Karpas-422 (cell line): ENCODE data around the gene UBA1. TPM values are rescaled to one million over a fixed set of nuclear protein-coding genes. Genes with fewer than 3 reads are reported as not detected.
A peak's percentile ranks its signal among the peaks of the same experiment; 100 is the strongest.

Source experiments
- DNase-seq: peaks from one replicate; pipeline ENCODE4 v3.0.0-alpha.2; 2015
- H2AFZ ChIP-seq: fragments of 200-600 bp; sonication (generic); 2 replicates; pipeline ENCODE4 v1.6.1; 2014; ENCODE audit warnings: antibody characterized with exemption, low read length, mixed read lengths
- H3K27ac ChIP-seq: fragments of 200-600 bp; sonication (generic); 2 replicates; pipeline ENCODE4 v1.5.1; 2014; ENCODE audit warnings: mild to moderate bottlenecking, low read length, moderate library complexity
- H3K27me3 ChIP-seq: fragments of 200-600 bp; sonication (generic); 2 replicates; pipeline ENCODE4 v1.6.1; 2014; ENCODE audit warnings: low read length, mixed read lengths
- H3K36me3 ChIP-seq: fragments of 200-600 bp; sonication (generic); 2 replicates; pipeline ENCODE4 v1.6.1; 2014; ENCODE audit warnings: low read length, mixed read lengths; ENCODE audit not compliant: insufficient read depth
- H3K4me1 ChIP-seq: fragments of 200-600 bp; sonication (generic); 2 replicates; pipeline ENCODE4 v1.6.1; 2014; ENCODE audit warnings: mild to moderate bottlenecking, low read length, mixed read lengths
- H3K4me2 ChIP-seq: fragments of 200-600 bp; sonication (generic); 2 replicates; pipeline ENCODE4 v1.6.1; 2014; ENCODE audit warnings: low read length, low read depth, mild to moderate bottlenecking; ENCODE audit not compliant: poor library complexity, severe bottlenecking
- H3K4me3 ChIP-seq: fragments of 200-600 bp; sonication (generic); 2 replicates; pipeline ENCODE4 v1.5.1; 2014; ENCODE audit warnings: mild to moderate bottlenecking, antibody characterized with exemption, low read length, mixed read lengths
- H3K79me2 ChIP-seq: fragments of 200-600 bp; sonication (generic); 2 replicates; pipeline ENCODE4 v1.6.1; 2014; ENCODE audit warnings: mild to moderate bottlenecking, low read length, mixed read lengths
- H3K9ac ChIP-seq: fragments of 200-600 bp; sonication (generic); 2 replicates; pipeline ENCODE4 v1.6.0; 2014; ENCODE audit warnings: low read length
- H3K9me2 ChIP-seq: fragments of 200-600 bp; sonication (generic), shearing (Covaris generic); replicated peaks from 2 replicates; pipeline ENCODE4 v1.6.0; 2014; ENCODE audit warnings: mild to moderate bottlenecking, low read length, moderate library complexity; ENCODE audit not compliant: insufficient read depth
- H3K9me3 ChIP-seq: fragments of 300-700, 200-600 bp; sonication (generic); 2 replicates; pipeline ENCODE4 v1.6.1; 2014; ENCODE audit warnings: low read length, mixed read lengths
- H4K20me1 ChIP-seq: fragments of 200-600 bp; sonication (generic); 2 replicates; pipeline ENCODE4 v1.6.1; 2014; ENCODE audit warnings: mild to moderate bottlenecking, antibody characterized with exemption, low read length, low read depth; ENCODE audit not compliant: insufficient read depth
- total RNA-seq: library from RNA; depleted of rRNA; stranded (reverse); fragments of >200 nt; shearing (Covaris generic); gene quantifications from 2 replicates; pipeline ENCODE4 v1.2.3, GENCODE V29; 2014; ENCODE audit warnings: low replicate concordance

Gene UBA1
- total RNA-seq, 1 experiment from 2014 or later = 178 TPM

- Histone ChIP-seq H3K79me2 (peaks cover 29% of the 10 kb centered on the region), H3K36me3 (peaks cover 32% of the 10 kb centered on the region; the same call in 1 of the 2 replicates), H3K4me1 (peaks cover 37% of the 10 kb centered on the region), H3K27ac (no peak overlapping the region), H3K4me2 (no peak overlapping the region), H3K27me3 (no peaks in the 10 kb centered on the region), H3K4me3 (no peak overlapping the region), H3K9ac (no peak overlapping the region), H2AFZ (no peak overlapping the region), H3K9me3 (no peaks in the 10 kb centered on the region), H4K20me1 (peaks cover 43% of the 10 kb centered on the region), H3K9me2 (no peaks in the 10 kb centered on the region)
- DNase-seq = no peak
Observed at GRCh38 chrX:47216393-47216925, 22.8 kb downstream of the UBA1 start.

GRCh38 chrX:47217121-47217851 lies 23.7 kb downstream of the UBA1 start:
- Histone ChIP-seq H3K79me2 (peaks cover 37% of the 10 kb centered on the region), H3K9ac (peak overlapping the region; percentile 59), H3K27me3 (no peaks in the 10 kb centered on the region), H4K20me1 (peaks cover 44% of the 10 kb centered on the region), H3K9me3 (no peaks in the 10 kb centered on the region), H3K4me1 (peaks cover 39% of the 10 kb centered on the region), H3K36me3 (peaks cover 33% of the 10 kb centered on the region; the same call in 1 of the 2 replicates), H2AFZ (no peak overlapping the region), H3K9me2 (no peaks in the 10 kb centered on the region), H3K4me3 (peak overlapping the region; percentile 58), H3K27ac (peak overlapping the region; percentile 70), H3K4me2 (peak overlapping the region; percentile 78)
- DNase-seq = peak; percentile 59

GRCh38 chrX:47217852-47218279 lies 24.2 kb downstream of the UBA1 start:
- Histone ChIP-seq H3K27me3 (no peaks in the 10 kb centered on the region), H3K4me1 (peaks cover 39% of the 10 kb centered on the region), H3K4me2 (peak overlapping the region; percentile 66), H3K36me3 (peaks cover 27% of the 10 kb centered on the region; the same call in 1 of the 2 replicates), H3K79me2 (peaks cover 38% of the 10 kb centered on the region), H3K27ac (peak overlapping the region; percentile 69), H4K20me1 (peaks cover 44% of the 10 kb centered on the region), H3K4me3 (peak overlapping the region; percentile 72), H2AFZ (peak overlapping the region; percentile 29; the same call in 1 of the 2 replicates), H3K9me3 (no peaks in the 10 kb centered on the region), H3K9ac (peak overlapping the region; percentile 98), H3K9me2 (no peaks in the 10 kb centered on the region)
- peak; percentile 100 for DNase-seq

GRCh38 chrX:47218280-47218919 lies 24.8 kb downstream of the UBA1 start, which contains the start of gene CDK16:
TSS of gene CDK16 (plus strand) at chrX:47218681. CDS start at chrX:47223558, 4,877 bp downstream.
- Histone ChIP-seq H3K36me3 (peaks cover 27% of the 10 kb centered on the region; the same call in 1 of the 2 replicates), H3K27ac (peak within 1 kb of the TSS; percentile 70), H3K9me2 (no peaks in the 10 kb centered on the region), H3K9me3 (no peaks in the 10 kb centered on the region), H3K4me3 (peak within 1 kb of the TSS; percentile 72), H2AFZ (peak within 1 kb of the TSS; percentile 29; the same call in 1 of the 2 replicates), H3K79me2 (peaks cover 42% of the 10 kb centered on the region), H3K27me3 (no peaks in the 10 kb centered on the region), H3K4me1 (peaks cover 39% of the 10 kb centered on the region), H3K4me2 (peak within 1 kb of the TSS; percentile 78), H3K9ac (peak within 1 kb of the TSS; percentile 98), H4K20me1 (peaks cover 50% of the 10 kb centered on the region)
- DNase-seq = peak; percentile 93

- peaks cover 24% of the 10 kb centered on the region for H3K36me3 ChIP-seq
- H3K9me2 ChIP-seq = no peaks in the 10 kb centered on the region
- peak overlapping the region; percentile 98 for H3K9ac ChIP-seq
- peaks cover 50% of the 10 kb centered on the region for H4K20me1 ChIP-seq
- no peaks in the 10 kb centered on the region for H3K27me3 ChIP-seq
- peak overlapping the region; percentile 72 for H3K4me3 ChIP-seq
- H3K4me1 ChIP-seq = peaks cover 39% of the 10 kb centered on the region
- H3K79me2 ChIP-seq = peaks cover 42% of the 10 kb centered on the region
- H3K27ac ChIP-seq = peak overlapping the region; percentile 69
- peak; percentile 80 for DNase-seq
- no peak overlapping the region; the same call in 1 of the 2 replicates for H2AFZ ChIP-seq
- peak overlapping the region; percentile 66 for H3K4me2 ChIP-seq
- H3K9me3 ChIP-seq = no peaks in the 10 kb centered on the region
Observed at GRCh38 chrX:47218920-47219815, 25.5 kb downstream of the UBA1 start.

- H3K36me3 ChIP-seq = peaks cover 33% of the 10 kb centered on the region
- H3K4me1 ChIP-seq = peaks cover 31% of the 10 kb centered on the region
- no peaks in the 10 kb centered on the region for H3K9me2 ChIP-seq
- H3K9ac ChIP-seq = no peak overlapping the region
- no peak overlapping the region for H2AFZ ChIP-seq
- no peaks in the 10 kb centered on the region for H3K9me3 ChIP-seq
- no peak for DNase-seq
- H3K79me2 ChIP-seq = peaks cover 42% of the 10 kb centered on the region
- no peaks in the 10 kb centered on the region for H3K27me3 ChIP-seq
- no peak overlapping the region for H3K27ac ChIP-seq
- H3K4me2 ChIP-seq = no peak overlapping the region
- peaks cover 41% of the 10 kb centered on the region for H4K20me1 ChIP-seq
- no peak overlapping the region for H3K4me3 ChIP-seq
Observed at GRCh38 chrX:47221756-47222155, 28.1 kb downstream of the UBA1 start.

- peaks cover 40% of the 10 kb centered on the region for H3K36me3 ChIP-seq
- H3K79me2 ChIP-seq = peaks cover 42% of the 10 kb centered on the region
- H3K4me3 ChIP-seq = no peak overlapping the region
- H3K9ac ChIP-seq = no peak overlapping the region
- H3K4me2 ChIP-seq = no peak overlapping the region
- no peak overlapping the region for H2AFZ ChIP-seq
- no peak overlapping the region for H3K27ac ChIP-seq
- H3K4me1 ChIP-seq = peaks cover 23% of the 10 kb centered on the region
- H3K9me2 ChIP-seq = no peaks in the 10 kb centered on the region
- no peaks in the 10 kb centered on the region for H3K9me3 ChIP-seq
- no peak for DNase-seq
- no peaks in the 10 kb centered on the region for H3K27me3 ChIP-seq
- H4K20me1 ChIP-seq = peaks cover 41% of the 10 kb centered on the region
Observed at GRCh38 chrX:47222751-47223350, 29.2 kb downstream of the UBA1 start.
